Measurements from ENCODE around the gene TRIM22.

DNA sequence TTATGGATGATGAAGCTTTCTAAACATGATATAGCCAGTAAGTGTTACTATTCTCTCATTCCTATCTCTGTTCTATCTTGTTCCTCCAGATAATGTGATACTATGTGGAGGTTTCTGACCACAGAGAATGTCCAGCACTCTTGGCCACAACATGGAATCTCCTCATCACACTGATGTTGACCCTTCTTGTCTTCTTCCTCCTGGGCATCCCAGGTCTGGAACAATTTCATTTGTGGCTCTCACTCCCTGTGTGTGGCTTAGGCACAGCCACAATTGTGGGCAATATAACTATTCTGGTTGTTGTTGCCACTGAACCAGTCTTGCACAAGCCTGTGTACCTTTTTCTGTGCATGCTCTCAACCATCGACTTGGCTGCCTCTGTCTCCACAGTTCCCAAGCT lies 36.8 kb downstream of the TRIM22 start:
- TF ChIP-seq, protein P1, sequence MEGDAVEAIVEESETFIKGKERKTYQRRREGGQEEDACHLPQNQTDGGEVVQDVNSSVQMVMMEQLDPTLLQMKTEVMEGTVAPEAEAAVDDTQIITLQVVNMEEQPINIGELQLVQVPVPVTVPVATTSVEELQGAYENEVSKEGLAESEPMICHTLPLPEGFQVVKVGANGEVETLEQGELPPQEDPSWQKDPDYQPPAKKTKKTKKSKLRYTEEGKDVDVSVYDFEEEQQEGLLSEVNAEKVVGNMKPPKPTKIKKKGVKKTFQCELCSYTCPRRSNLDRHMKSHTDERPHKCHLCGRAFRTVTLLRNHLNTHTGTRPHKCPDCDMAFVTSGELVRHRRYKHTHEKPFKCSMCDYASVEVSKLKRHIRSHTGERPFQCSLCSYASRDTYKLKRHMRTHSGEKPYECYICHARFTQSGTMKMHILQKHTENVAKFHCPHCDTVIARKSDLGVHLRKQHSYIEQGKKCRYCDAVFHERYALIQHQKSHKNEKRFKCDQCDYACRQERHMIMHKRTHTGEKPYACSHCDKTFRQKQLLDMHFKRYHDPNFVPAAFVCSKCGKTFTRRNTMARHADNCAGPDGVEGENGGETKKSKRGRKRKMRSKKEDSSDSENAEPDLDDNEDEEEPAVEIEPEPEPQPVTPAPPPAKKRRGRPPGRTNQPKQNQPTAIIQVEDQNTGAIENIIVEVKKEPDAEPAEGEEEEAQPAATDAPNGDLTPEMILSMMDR (conservative IDR thresholded peaks at IDR 0.05): no peak
- no peak for TF ChIP-seq ZFX (IDR thresholded peaks at IDR 0.05)

Measured in C4-2B (cell line).